Stimulated activated CD8-positive, alpha-beta memory T cell treated with anti-CD3 and anti-CD28 coated beads, Interleukin-12 subunit alpha, Interleukin-12 subunit beta, amount 100 ng/mL, for 1 hour (primary cell): Measurements from ENCODE around the gene POLR3G.

Experiments used
- DNase-seq: peaks from one replicate; pipeline ENCODE4 v3.0.0-alpha.2; 2020; ENCODE audit warnings: low read depth

Gene POLR3G

GRCh38 chr5:90474235-90475107 is at the start of gene POLR3G, which contains the start of gene MBLAC2:
TSS of gene POLR3G (plus strand) at chr5:90474864. CDS start at chr5:90485568, 10,704 bp downstream.
TSS of gene MBLAC2 (minus strand) at chr5:90474771. CDS start at chr5:90474292, 479 bp downstream.
- peak; percentile 89 for DNase-seq

GRCh38 chr5:90434116-90434714 is 40.4 kb upstream of the POLR3G start:
- peak; percentile 17 for DNase-seq

GRCh38 chr5:90437663-90438062 is 37.0 kb upstream of the POLR3G start:
- no peak for DNase-seq

- DNase-seq: no peak
Measured at GRCh38 chr5:90438100-90438499, 36.6 kb upstream of the POLR3G start.

- DNase-seq: no peak
Measured at GRCh38 chr5:90440644-90441043, 34.0 kb upstream of the POLR3G start.

DNA sequence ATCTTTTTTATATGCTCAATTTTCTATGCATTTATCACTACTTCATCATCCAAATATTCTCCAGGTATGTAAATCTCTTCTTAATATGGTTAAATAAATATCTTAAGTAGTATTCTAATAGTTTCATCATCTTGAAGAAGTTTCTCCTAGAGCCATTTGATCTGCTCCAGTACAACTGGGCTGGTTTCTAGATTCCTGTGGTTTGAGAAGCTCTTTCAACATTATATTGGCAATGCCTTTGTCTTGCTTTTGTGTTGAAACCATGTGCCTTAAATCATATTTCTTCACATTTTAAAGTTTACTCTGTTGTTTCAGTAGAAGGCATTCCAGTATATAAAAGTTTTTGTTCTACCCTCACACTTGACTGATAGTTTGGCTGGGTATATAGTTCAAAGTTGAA is 27.7 kb upstream of the POLR3G start:
- no peak for DNase-seq

DNA sequence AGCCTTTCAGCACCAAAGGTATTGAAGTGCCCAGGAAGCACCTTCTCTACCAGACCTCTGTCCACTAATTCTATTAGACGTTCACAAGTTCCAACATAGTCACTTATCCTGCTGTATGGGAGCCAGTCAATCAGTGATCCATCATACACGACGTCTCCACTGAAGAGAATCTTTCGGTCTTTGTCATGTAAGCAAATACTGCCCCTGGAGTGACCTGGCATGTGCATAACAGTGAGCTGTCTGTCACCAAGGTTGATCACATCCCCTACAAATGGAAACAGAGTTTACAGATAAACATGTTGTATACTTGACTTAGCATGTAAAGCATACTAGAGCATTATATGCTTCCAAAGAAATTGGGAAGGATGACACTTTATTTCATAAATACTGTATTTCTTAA is 13.4 kb upstream of the POLR3G start:
- no peak for DNase-seq

- DNase-seq: no peak
Measured at GRCh38 chr5:90472783-90473395, 1.8 kb upstream of the POLR3G start.

DNA sequence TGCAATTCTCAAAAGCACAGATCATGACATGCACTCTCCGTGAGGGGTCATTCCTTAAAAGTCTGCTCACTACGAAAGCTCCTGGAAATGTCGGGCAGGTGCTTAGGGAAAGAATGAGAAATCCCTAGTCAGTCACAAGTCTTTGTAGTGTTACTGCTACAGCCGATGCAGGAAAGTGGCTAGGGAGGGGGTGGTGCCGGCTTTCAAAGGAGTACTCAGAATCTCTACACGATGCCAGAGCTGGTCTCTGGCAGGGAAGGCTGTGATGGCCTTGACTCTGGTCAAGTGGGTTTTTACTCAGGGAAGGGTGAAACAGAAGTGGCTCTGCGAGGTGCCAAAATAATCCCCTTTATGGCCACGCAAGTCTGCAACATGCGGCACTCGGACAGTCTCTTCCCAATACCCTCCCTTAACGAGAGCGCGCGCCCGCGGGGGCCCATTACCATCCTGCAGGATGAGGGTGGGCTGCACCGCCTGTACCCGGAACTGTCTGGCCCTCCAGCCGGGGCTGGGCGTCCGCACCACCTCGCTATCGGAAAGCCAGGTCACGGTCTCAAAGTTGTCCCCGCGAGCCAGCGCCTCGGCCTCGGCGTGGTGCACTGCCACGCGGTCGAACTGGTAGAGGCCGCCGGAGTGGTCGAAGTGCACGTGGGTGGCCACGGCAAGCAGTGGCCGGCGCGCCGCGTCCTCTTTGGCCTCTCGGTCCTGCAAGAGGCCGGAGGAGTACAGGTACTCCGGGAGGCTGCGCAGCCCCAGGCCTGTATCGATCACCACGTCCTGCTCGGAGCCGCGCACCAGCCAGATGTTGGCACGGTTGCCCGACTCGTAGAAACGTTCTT is 1.0 kb upstream of the POLR3G start:
- DNase-seq: no peak

DNA sequence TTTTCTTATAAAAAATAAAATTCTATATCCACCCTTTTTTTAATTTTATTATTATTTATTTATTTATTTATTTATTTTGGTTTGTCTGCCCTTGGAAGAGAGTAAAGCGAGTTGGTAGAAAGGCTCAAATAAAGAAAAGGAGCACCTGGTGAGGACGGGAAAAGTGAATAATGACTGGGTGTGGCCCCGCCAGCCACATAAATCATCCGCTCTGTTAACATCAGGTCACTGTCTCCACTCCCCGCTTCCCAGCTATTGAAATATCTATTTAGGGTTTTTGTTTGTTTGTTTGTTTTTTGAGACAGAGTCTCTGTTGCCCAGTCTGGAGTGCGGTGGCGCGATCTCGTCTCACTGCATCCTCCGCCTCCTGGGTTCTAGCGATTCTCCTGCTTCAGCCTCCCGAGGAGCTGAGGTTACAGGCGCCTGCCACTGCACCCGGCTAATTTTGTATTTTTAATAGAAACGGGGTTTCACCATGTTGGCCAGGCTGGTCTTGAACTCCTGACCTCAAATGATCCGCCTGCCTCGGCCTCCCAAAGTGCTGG is 844 bp downstream of the POLR3G start:
- DNase-seq: no peak

- no peak for DNase-seq
Measured at GRCh38 chr5:90476391-90476790, 1.7 kb downstream of the POLR3G start.

DNA sequence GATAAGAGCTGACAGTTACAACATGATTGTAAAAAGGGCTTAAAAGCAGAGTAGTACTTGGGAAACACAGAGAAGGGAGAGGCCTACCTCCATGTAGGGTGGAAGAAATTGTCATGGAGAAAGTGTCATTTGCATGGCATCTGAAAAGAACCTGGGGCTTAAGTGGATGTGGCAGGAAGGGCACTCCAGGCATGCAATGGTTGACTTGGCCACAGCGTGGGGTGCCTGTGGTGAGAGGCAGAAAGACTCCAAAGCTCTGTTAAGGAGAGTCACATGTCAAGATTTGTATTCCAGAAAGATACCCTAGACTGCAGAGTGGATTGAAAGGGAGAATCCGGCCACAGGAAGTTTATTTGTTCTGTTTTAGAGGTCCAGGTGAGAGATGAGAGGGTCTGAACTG is 2.4 kb downstream of the POLR3G start:
- no peak for DNase-seq

- DNase-seq: no peak
Measured at GRCh38 chr5:90477621-90478215, 3.1 kb downstream of the POLR3G start.

- no peak for DNase-seq
Measured at GRCh38 chr5:90479611-90480385, 5.1 kb downstream of the POLR3G start.

DNA sequence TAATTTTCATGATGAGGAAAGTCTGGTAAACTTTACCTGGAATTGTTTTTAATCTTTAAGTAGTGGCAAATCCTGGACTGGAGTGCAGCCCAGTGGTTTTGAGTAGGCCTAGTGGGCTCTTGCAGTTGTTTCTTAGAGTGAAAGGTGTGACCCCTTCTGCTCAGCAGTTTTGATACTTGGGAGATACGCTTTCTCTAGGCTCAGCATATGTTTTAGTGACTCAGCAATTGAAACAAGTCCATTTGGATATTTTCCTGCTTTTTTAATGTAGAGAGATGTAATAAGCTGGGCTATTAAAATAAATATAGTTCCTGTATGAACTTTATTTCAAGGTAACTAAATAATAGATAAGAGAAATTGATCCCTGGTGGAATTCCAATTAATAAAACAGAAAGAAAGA is 6.0 kb downstream of the POLR3G start:
- no peak for DNase-seq

GRCh38 chr5:90483206-90483605 is 8.5 kb downstream of the POLR3G start:
- DNase-seq: no peak

DNA sequence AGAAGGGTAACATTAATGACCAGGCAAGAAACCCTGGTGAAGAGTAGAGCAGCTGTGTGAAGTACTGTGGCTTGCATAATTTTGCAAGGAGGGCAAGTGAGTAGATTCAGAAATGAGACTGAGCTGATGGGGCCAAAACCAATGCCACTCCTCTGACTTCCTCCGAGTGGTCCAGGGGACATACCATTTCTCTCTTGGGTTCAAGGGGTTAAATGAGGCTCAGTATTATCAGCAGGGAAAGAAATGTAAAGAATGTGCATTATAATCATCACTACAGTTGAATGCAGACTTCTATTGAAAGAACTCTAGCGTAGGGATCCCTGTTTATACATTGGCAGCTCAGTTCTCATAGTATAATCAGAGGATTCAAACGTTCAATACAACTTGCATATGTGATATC is 9.9 kb downstream of the POLR3G start:
- no peak for DNase-seq

GRCh38 chr5:90488791-90489190 is 14.1 kb downstream of the POLR3G start:
- DNase-seq: no peak

GRCh38 chr5:90494043-90494442 is 19.4 kb downstream of the POLR3G start:
- no peak for DNase-seq

DNA sequence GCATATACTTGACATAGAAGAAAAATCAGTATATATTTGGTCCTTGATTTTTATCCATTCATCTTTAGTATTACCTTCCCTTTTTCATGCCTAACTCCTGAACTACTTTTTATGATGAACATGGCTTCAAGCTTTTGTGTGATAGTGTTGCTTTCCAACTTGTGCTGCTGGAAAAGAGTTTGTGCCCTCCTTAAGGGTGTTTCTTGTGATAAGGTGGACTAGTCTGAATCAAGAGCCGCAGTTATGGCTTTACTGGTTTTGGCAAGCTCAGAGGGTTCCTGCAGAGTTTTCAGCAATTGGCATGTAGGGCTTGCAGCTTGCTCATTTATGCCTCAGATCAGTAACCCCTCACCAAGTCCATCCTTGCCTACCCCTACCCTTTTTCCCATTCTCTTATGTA is 20.5 kb downstream of the POLR3G start:
- no peak for DNase-seq

GRCh38 chr5:90503596-90503995 is 28.9 kb downstream of the POLR3G start:
- DNase-seq: no peak
